Neural cell (in vitro differentiated cells): Measurements from ENCODE around the gene MCCD1.
"Not testable (repeated sequence)": the region's sequence is repeated elsewhere in the genome, so short reads cannot be mapped to it uniquely, and the experiment has no call there.

ENCODE experiments used
- CTCF ChIP-seq: fragments of 450-650 bp; IDR thresholded peaks from 2 replicates; pipeline ENCODE4 v1.5.1; 2014; ENCODE audit warnings: antibody characterized with exemption, mild to moderate bottlenecking, moderate library complexity; ENCODE audit not compliant: poor library complexity, severe bottlenecking
- RAD21 ChIP-seq: fragments of 450-650 bp; conservative IDR thresholded peaks from 2 replicates; pipeline ENCODE4 v1.6.1; 2014; ENCODE audit warnings: antibody characterized with exemption, mild to moderate bottlenecking, moderate library complexity
- REST ChIP-seq: IDR thresholded peaks from 2 replicates; pipeline ENCODE4 v1.6.1; 2012; ENCODE audit warnings: borderline replicate concordance
- TAF1 ChIP-seq: IDR thresholded peaks from 2 replicates; pipeline ENCODE4 v1.6.1; 2012; ENCODE audit warnings: low read depth

GRCh38 chr6:31496826-31497225 lies 31.9 kb upstream of the MCCD1 start:
- TF ChIP-seq CTCF, RAD21, TAF1, REST: not testable (repeated sequence)
